C4-2B (cell line): ENCODE measurements around the gene CYP2D6.

Experiments
- H3K27ac ChIP-seq: fragments of 450-650 bp; 2 replicates; pipeline ENCODE4 v1.5.1; 2017
- ZFX ChIP-seq: fragments of 450-650 bp; IDR thresholded peaks from 2 replicates; pipeline ENCODE4 v1.6.1; 2017
- TF ChIP-seq, protein P1 (sequence below): fragments of 450-650 bp; conservative IDR thresholded peaks from 2 replicates; pipeline ENCODE4 v1.5.1; 2017; ENCODE audit warnings: mild to moderate bottlenecking

The CYP2D6 gene

DNA sequence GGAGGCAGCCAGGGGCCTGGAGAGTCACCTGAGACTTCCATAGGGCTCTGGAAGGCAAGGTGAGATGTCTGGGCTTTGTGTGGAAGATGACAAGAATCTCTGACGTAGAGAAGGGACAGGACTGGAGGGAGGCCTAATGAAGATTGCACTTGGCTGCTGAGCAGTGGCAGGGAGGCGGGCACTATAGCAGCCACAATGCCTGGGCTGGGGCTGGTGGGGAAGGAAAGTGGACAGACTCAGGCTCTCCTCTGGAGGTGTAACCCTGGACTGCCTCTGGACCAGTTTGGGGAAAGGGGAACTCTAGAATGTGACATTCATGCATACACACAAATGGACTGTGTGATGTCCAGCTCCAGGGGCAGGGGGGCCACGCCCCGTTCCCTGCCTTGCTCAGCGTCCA is 34.3 kb upstream of the CYP2D6 start:
- H3K27ac ChIP-seq = no peak overlapping the region
- no peak for TF ChIP-seq ZFX
- TF ChIP-seq, protein P1, sequence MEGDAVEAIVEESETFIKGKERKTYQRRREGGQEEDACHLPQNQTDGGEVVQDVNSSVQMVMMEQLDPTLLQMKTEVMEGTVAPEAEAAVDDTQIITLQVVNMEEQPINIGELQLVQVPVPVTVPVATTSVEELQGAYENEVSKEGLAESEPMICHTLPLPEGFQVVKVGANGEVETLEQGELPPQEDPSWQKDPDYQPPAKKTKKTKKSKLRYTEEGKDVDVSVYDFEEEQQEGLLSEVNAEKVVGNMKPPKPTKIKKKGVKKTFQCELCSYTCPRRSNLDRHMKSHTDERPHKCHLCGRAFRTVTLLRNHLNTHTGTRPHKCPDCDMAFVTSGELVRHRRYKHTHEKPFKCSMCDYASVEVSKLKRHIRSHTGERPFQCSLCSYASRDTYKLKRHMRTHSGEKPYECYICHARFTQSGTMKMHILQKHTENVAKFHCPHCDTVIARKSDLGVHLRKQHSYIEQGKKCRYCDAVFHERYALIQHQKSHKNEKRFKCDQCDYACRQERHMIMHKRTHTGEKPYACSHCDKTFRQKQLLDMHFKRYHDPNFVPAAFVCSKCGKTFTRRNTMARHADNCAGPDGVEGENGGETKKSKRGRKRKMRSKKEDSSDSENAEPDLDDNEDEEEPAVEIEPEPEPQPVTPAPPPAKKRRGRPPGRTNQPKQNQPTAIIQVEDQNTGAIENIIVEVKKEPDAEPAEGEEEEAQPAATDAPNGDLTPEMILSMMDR = no peak

DNA sequence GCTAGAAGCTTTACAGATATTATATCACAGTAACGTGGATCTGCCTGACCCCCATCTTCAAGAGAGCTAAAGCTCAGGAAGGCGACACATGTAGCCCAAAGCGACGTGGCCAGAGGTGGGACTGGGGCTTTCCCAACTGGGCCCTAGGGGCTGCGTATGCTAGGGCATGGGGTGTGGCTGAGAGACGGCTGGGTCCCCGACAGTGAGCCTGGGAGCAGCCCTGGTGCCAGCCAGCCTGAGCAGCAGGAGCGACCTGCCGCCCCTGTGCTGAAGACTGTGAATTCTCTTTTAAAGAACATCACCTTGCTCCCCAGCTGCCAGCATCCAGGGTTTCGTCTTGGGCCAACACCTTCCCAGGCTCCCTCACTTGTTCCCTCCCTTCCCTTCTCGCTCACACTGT is 32.9 kb upstream of the CYP2D6 start:
- TF ChIP-seq, protein P1 = no peak
- no peak for TF ChIP-seq ZFX
- no peak overlapping the region for H3K27ac ChIP-seq

DNA sequence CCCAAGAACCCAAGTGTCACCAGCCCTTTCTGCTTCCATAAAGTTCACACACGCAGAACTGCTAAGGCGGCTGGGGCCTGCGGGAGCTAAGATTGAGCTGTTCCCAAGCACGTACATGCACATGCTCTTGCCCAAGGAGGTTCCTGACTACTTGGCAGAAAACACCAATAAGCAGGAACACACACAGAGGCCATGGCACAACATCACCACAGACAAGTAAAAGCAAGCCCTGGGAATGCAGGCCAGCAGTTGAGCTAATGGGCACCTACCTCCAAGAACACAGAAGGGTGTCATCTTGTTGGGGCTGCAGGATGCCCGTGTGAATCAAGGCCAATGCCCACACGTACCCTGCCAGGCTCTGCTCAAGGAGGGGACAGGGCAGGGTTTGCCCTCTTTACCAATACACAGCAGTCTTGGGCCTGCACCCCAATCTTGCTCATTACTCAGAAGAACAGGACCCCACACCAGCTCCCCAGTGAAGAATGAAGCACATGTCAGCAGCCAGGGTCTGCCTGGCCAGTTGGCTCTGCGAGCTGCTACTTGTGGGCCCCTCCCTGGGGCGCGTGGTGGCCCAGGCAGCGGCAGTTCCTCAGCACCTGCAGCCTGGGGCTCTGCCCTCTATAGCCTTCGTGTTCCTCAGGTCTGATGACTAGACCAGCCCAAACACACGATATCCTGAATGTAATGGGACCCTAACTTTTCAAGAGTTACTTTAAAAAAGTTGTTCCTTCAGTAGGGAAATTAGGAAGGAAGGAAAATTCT is 32.3 kb upstream of the CYP2D6 start:
- TF ChIP-seq, protein P1 = no peak
- no peak for TF ChIP-seq ZFX
- no peak overlapping the region for H3K27ac ChIP-seq

DNA sequence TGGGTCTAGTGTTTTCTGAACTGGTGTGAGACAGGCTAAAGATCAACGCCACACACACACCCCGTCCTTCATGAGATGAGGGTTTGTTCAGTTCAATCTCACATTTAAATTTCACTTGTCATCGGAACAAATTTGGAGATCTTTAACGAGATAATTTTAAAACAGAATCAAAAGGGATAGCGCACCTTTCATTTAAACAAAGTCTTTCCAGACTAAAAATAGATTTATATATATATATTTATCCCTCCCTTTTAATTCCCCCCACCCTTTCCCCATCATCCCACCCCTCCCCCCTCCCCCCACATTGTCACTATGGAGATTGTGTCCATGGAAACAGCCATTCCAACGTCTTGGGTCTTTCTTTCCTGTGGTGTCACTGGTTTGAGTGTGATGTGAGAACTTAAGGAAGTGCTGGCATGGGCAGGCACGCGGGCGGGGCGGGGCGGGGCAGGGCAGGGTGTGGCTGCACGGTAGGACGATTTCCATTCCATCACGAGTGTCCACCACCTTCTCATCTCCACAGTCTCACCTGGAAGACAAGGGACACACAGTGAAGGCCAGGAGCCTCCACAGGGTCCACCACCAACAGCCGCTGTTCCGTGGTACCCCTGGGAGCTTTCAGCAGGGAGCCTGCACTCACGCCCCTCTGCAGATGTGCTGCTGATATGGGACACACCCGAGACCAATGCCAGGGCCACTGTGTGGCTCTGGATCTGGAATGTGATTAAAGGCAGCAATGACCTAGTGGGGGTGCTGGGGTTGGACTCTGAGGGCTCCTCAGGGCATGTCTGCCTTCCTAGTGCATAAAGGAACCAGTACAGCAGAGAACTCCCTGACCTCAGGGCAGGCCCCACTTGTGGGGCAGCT is 30.5 kb upstream of the CYP2D6 start:
- no peak overlapping the region for H3K27ac ChIP-seq
- TF ChIP-seq, protein P1 = no peak
- TF ChIP-seq ZFX = no peak

DNA sequence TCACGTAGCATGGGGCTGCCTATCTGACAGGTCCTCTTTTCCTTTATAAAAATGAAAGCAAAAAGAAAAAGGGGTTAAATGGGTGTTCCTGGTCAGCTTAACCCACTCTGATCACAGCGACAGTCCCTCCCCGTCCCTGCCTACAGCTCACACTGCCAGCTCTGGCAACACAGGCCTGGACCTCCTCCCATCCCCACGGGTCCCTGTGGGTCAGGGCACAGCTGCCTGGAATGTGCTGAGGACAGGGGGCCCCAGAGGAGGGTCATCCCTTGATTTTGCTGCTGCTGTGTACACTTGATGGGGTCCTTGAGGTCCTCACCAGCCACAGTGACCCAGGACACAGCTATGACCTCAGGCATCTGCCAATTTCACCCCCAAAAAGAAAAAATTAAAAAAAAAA is 29.6 kb upstream of the CYP2D6 start:
- H3K27ac ChIP-seq = no peak overlapping the region
- TF ChIP-seq ZFX = no peak
- TF ChIP-seq, protein P1 = no peak

DNA sequence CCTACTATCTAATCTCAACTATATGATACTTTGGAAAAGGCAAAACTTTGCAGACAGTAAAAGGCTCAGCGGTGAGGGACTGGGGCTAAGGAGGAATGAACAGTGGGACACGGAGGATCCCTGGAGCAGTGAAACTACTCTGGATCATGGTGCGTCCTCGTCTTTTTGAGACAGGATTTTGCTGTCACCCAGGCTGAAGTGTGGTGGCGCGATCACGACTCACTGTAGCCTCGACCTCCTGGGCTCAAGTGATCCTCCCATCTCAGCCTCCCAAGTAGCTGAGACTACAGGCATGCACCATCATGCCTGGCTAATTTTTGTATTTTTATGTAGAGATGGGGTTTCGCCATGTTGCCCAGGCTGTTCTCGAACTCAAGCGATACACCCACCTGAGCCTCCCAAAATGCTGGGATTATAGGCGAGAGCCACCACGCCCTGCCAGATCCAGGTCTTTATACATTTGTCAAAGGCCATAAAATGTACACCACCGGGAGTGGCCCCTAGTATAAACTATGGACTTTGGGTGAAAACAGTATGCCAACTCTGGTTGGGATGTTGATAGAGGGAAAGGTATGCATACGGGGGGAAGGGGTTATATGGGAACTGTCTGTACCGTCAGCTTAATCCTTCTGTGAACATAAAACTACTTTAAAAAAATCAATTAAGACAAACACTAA is 28.0 kb upstream of the CYP2D6 start:
- TF ChIP-seq ZFX = no peak
- TF ChIP-seq, protein P1 = no peak
- H3K27ac ChIP-seq = no peak overlapping the region

DNA sequence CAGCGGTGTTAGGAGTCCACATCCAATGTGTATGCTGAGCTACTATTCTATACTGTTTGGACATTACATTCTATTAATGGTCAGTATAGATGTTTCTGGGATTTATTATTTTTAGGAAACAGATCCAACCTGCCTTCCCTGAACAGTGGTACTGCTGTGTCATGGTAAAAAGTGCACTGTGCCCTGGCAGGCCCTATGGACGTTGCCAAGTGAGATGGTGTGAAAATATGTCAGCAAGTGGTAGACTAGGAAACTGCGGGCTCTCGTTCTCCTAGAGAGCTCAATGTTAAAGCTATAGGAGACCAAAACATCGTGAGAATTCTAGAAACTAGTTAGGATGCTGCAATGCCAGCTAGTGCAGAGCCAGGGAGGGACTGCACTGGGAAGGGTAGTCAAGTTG is 26.0 kb upstream of the CYP2D6 start:
- no peak overlapping the region for H3K27ac ChIP-seq
- TF ChIP-seq ZFX = no peak
- TF ChIP-seq, protein P1 = no peak
